IMR-90 (cell line): ENCODE data around the gene JMJD7. TPM values are rescaled to one million over a fixed set of nuclear protein-coding genes. Genes with fewer than 3 reads are reported as not detected.

Experiments
- ATAC-seq: fragments of 200-7000 bp; cut with Tn5 transposase; 2 replicates; pipeline ENCODE4 v1.9.1; 2020; ENCODE audit warnings: low read depth, mild to moderate bottlenecking, moderate library complexity
- BruUV-seq: library from RNA; stranded (reverse); fragments of 400-500 nt; replicated peaks from 2 replicates; lab custom pipeline; 2021; lab: Mats Ljungman, UMichigan
- CTCF ChIA-PET: fragments of 300-600 bp; formaldehyde crosslinking; extraction: SDS; loops from one replicate; lab custom pipeline; 2021; ENCODE audit warnings: antibody characterized with exemption; lab: Yijun Ruan, JAX
- POLR2A ChIA-PET: fragments of 300-600 bp; sonication (Branson Sonifier 250); formaldehyde crosslinking; loops from one replicate; lab custom pipeline; 2022; ENCODE audit warnings: antibody characterized with exemption; ENCODE audit not compliant: unreplicated experiment; lab: Charles Lee
- DNase-seq: peaks from one replicate; pipeline ENCODE4 v3.0.0; 2013
- H2AFZ ChIP-seq: replicated peaks from 2 replicates; pipeline ENCODE3; 2013; ENCODE audit warnings: low read length, mild to moderate bottlenecking; ENCODE audit not compliant: poor library complexity
- H2AK5ac ChIP-seq: 2 replicates; pipeline ENCODE4 v1.6.1; 2013; ENCODE audit warnings: low read depth, low read length, inconsistent platforms
- H2AK9ac ChIP-seq: replicated peaks from 2 replicates; pipeline ENCODE3; 2013; ENCODE audit warnings: mild to moderate bottlenecking, low read depth, low read length, moderate library complexity; ENCODE audit not compliant: poor library complexity
- H2BK120ac ChIP-seq: 2 replicates; pipeline ENCODE4 v1.6.1; 2013; ENCODE audit warnings: low read depth, low read length, inconsistent platforms
- H2BK15ac ChIP-seq: 3 replicates; pipeline ENCODE4 v1.6.1; 2013; ENCODE audit warnings: low read depth, low read length, inconsistent platforms
- H2BK20ac ChIP-seq: 2 replicates; pipeline ENCODE4 v1.6.1; 2013; ENCODE audit warnings: low read depth, mild to moderate bottlenecking, inconsistent platforms, low read length, moderate library complexity
- H2BK5ac ChIP-seq: 2 replicates; pipeline ENCODE4 v1.6.1; 2013; ENCODE audit warnings: mild to moderate bottlenecking, low read depth, low read length, inconsistent platforms; ENCODE audit not compliant: poor library complexity, severe bottlenecking
- H3K14ac ChIP-seq: replicated peaks from 2 replicates; pipeline ENCODE4 v1.6.1; 2013; ENCODE audit warnings: low read depth, low read length, inconsistent platforms
- H3K18ac ChIP-seq: 2 replicates; pipeline ENCODE4 v1.6.1; 2013; ENCODE audit warnings: low read depth, low read length, control low read depth
- H3K23ac ChIP-seq: 2 replicates; pipeline ENCODE4 v1.6.1; 2013; ENCODE audit warnings: low read depth, low read length, inconsistent platforms
- H3K27ac ChIP-seq: 2 replicates; pipeline ENCODE4 v1.5.1; 2013; ENCODE audit warnings: mild to moderate bottlenecking, control low read depth, low read length; ENCODE audit not compliant: insufficient read depth
- H3K27me3 ChIP-seq: 2 replicates; pipeline ENCODE4 v1.6.1; 2013; ENCODE audit warnings: low read length; ENCODE audit not compliant: control insufficient read depth, insufficient read depth
- H3K36me3 ChIP-seq: 2 replicates; pipeline ENCODE4 v1.6.1; 2013; ENCODE audit warnings: low read length, mixed read lengths; ENCODE audit not compliant: control insufficient read depth, insufficient read depth
- H3K4ac ChIP-seq: 2 replicates; pipeline ENCODE4 v1.6.1; 2013; ENCODE audit warnings: low read depth, low read length, inconsistent platforms
- H3K4me1 ChIP-seq: 2 replicates; pipeline ENCODE4 v1.6.1; 2013; ENCODE audit warnings: low read length, mixed read lengths; ENCODE audit not compliant: control insufficient read depth, insufficient read depth
- H3K4me2 ChIP-seq: 2 replicates; pipeline ENCODE4 v1.6.1; 2013; ENCODE audit warnings: low read depth, mild to moderate bottlenecking, control low read depth, low read length, moderate library complexity
- H3K4me3 ChIP-seq: 2 replicates; pipeline ENCODE4 v1.5.1; 2013; ENCODE audit warnings: low read depth, mild to moderate bottlenecking, control low read depth, low read length, moderate library complexity; ENCODE audit not compliant: insufficient read depth
- H3K56ac ChIP-seq: 2 replicates; pipeline ENCODE4 v1.6.1; 2013; ENCODE audit warnings: low read length, inconsistent platforms; ENCODE audit not compliant: insufficient read depth; ENCODE audit errors: extremely low read depth
- H3K79me1 ChIP-seq, 2 experiments: 2 replicates each; pipeline ENCODE4 v1.6.1; 2013; ENCODE audit warnings: low read length in 2 of 2, inconsistent platforms in 1 of 2, low read depth in 1 of 2
- H3K9ac ChIP-seq: 2 replicates; pipeline ENCODE4 v1.6.1; 2013; ENCODE audit warnings: low read depth, low read length, control low read depth
- H3K9me1 ChIP-seq: 2 replicates; pipeline ENCODE4 v1.6.1; 2013; ENCODE audit warnings: low read length, inconsistent platforms; ENCODE audit not compliant: insufficient read depth
- H3K9me3 ChIP-seq: 2 replicates; pipeline ENCODE4 v1.6.1; 2013; ENCODE audit warnings: low read length; ENCODE audit not compliant: control insufficient read depth, insufficient read depth
- H4K20me1 ChIP-seq: 2 replicates; pipeline ENCODE4 v1.6.1; 2013; ENCODE audit warnings: low read length, inconsistent platforms; ENCODE audit not compliant: insufficient read depth
- H4K5ac ChIP-seq: 2 replicates; pipeline ENCODE4 v1.6.1; 2013; ENCODE audit warnings: mild to moderate bottlenecking, low read depth, low read length, control low read depth
- H4K8ac ChIP-seq, 2 experiments: 2 replicates each; pipeline ENCODE4 v1.6.1; 2013; ENCODE audit warnings: low read depth in 2 of 2, low read length in 2 of 2, control low read depth in 1 of 2, inconsistent platforms in 1 of 2
- H4K91ac ChIP-seq: 2 replicates; pipeline ENCODE4 v1.6.1; 2013; ENCODE audit warnings: low read depth, low read length, inconsistent platforms; ENCODE audit not compliant: insufficient read depth
- BHLHE40 ChIP-seq: fragments of 150-350 bp; IDR thresholded peaks from 2 replicates; pipeline ENCODE4 v1.6.1; 2016; ENCODE audit warnings: mild to moderate bottlenecking, low read depth, low read length
- CEBPB ChIP-seq: IDR thresholded peaks from 2 replicates; pipeline ENCODE4 v1.6.1; 2012; ENCODE audit warnings: low read depth, low read length, improper control_type of control experiment
- CHD1 ChIP-seq: IDR thresholded peaks from 2 replicates; pipeline ENCODE4 v1.6.1; 2012; ENCODE audit warnings: low read depth, low read length, improper control_type of control experiment
- FOS ChIP-seq: fragments of 150-350 bp; IDR thresholded peaks from 2 replicates; pipeline ENCODE4 v1.6.1; 2016; ENCODE audit warnings: low read depth, low read length
- NFE2L2 ChIP-seq: fragments of 150-350 bp; IDR thresholded peaks from 2 replicates; pipeline ENCODE4 v1.6.1; 2016; ENCODE audit warnings: low read depth, mild to moderate bottlenecking, low read length
- POLR2A ChIP-seq: IDR thresholded peaks from 2 replicates; pipeline ENCODE4 v1.6.1; 2012; ENCODE audit warnings: mild to moderate bottlenecking, low read depth, low read length
- RAD21 ChIP-seq: IDR thresholded peaks from 2 replicates; pipeline ENCODE4 v1.6.1; 2012; ENCODE audit warnings: low read length, improper control_type of control experiment
- SMC3 ChIP-seq: fragments of 150-350 bp; IDR thresholded peaks from 2 replicates; pipeline ENCODE4 v1.6.1; 2016; ENCODE audit warnings: low read depth, mild to moderate bottlenecking, antibody characterized with exemption, low read length, moderate library complexity
- WGBS, 2 experiments: methylation state at CpG; one replicate each; pipeline versions ENCODE4 v1.1.5 to v1.1.7; 2013; ENCODE audit warnings: missing lambda C conversion rate in 2 of 2; ENCODE audit not compliant: insufficient read length in 1 of 2; ENCODE audit errors: extremely low coverage in 2 of 2; 5-methylcytosine and 5-hydroxymethylcytosine counted together
- dilution Hi-C: fragments of 300-500 bp; cut with HindIII; formaldehyde crosslinking; loops from one replicate; pipeline ENCODE4 v1.14.3; 2018; ENCODE audit warnings: low sequenced_read_pairs; ENCODE audit not compliant: unreplicated experiment
- in situ Hi-C: fragments of 300-500 bp; cut with MboI; formaldehyde crosslinking; loops from 3 replicates; pipeline ENCODE4 v1.14.3; 2019; ENCODE audit warnings: low sequenced_read_pairs, inconsistent platforms, mixed read lengths
- intact Hi-C: fragments of 100-400 bp; cut with micrococcal nuclease; formaldehyde crosslinking; loops from 2 replicates; pipeline ENCODE4 v1.10.0; 2022
- polyA plus RNA-seq, 3 experiments: library from polyadenylated mRNA; depleted of rRNA; stranded (reverse); fragments of >200 nt; gene quantifications; 2 replicates each; pipeline ENCODE4 v1.2.3, GENCODE V29; 2012; ENCODE audit warnings: low replicate concordance in 1 of 3
- total RNA-seq: library from RNA; depleted of rRNA; stranded (reverse); fragments of >200 nt; gene quantifications from 2 replicates; pipeline ENCODE4 v1.2.3, GENCODE V29; 2012
- TF ChIP-seq, protein P1 (sequence below): conservative IDR thresholded peaks from 2 replicates; pipeline ENCODE4 v1.5.1; 2012; ENCODE audit warnings: mild to moderate bottlenecking, low read depth, low read length, improper control_type of control experiment

The JMJD7 gene
- total and polyA plus RNA-seq, 2 of the 4 experiments (the other 2 are of a cell fraction), result 5.0 to 6.3 TPM

DNA sequence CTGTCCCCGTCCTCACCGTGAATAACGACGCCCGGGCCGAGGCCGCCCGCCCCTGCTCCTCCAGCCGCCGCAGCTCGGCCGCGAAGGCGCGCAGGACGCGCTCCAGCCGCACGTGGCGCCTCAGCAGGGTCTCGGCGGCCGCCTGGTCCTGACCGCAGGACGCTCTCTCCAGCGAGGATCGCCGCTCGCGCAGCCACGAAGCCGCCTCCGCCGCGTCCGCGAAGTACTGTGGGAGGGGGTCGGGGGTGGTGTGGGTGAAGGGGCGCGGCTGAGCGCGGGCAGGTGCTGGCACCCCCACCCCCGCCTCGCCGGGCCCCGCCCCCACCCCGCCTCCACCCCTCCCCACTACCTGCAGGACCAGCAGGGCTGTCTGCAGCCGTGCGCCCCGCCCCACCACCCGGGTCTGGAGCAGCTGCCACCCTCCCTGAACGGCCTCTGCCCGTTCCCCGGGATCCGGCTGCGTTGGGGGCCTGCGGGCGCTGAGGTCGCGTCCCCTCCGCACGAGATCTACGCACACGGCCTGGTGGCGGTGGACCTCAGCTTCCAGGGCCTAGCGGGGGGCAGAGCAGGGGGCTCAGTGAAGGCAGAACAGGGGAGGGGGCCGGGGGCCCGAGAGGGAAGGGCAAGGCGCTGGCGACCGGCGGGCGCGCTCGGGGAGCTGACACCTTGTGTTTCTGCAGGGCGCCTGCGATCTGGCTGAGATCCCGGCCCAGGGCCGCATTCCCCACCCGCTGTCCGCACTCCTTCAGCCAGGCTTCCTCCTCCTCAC lies 54.2 kb downstream of the JMJD7 start:
- H3K4me3 ChIP-seq, result no peak overlapping the region
- BruUV-seq, result no TSS peak
- peak; percentile 8; the same call in 1 of the 2 replicates for ATAC-seq

More for the DNA sequence above, 54.2 kb downstream of the JMJD7 start:
- intact Hi-C loops (no loop called here), in situ Hi-C loops (no loop called here), dilution Hi-C loops (no loop called here)
- H2BK5ac ChIP-seq, result no peak overlapping the region
- H2BK20ac ChIP-seq, result no peak overlapping the region
- H3K36me3 ChIP-seq, result no peaks in the 10 kb centered on the region
- H3K4me2 ChIP-seq, result no peak overlapping the region
- H3K4ac ChIP-seq, result no peak overlapping the region
- H2AFZ ChIP-seq, result peak overlapping the region; percentile 51
- no peak for DNase-seq
- TF ChIP-seq BHLHE40 (no peak), POLR2A (no peak), RAD21 (no peak), SMC3 (no peak), NFE2L2 (no peak), FOS (no peak), CEBPB (no peak), CHD1 (no peak)
- TF ChIP-seq, protein P1, sequence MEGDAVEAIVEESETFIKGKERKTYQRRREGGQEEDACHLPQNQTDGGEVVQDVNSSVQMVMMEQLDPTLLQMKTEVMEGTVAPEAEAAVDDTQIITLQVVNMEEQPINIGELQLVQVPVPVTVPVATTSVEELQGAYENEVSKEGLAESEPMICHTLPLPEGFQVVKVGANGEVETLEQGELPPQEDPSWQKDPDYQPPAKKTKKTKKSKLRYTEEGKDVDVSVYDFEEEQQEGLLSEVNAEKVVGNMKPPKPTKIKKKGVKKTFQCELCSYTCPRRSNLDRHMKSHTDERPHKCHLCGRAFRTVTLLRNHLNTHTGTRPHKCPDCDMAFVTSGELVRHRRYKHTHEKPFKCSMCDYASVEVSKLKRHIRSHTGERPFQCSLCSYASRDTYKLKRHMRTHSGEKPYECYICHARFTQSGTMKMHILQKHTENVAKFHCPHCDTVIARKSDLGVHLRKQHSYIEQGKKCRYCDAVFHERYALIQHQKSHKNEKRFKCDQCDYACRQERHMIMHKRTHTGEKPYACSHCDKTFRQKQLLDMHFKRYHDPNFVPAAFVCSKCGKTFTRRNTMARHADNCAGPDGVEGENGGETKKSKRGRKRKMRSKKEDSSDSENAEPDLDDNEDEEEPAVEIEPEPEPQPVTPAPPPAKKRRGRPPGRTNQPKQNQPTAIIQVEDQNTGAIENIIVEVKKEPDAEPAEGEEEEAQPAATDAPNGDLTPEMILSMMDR, result no peak
- H3K79me1 ChIP-seq, result no peaks in the 10 kb centered on the region
- no peak overlapping the region for H3K27ac ChIP-seq
- H3K23ac ChIP-seq, result no peak overlapping the region
- H4K5ac ChIP-seq, result no peak overlapping the region
- H2BK120ac ChIP-seq, result no peak overlapping the region
- 0 out of 2 replicates have a peak, but pooled peaks cover 2% of the 10 kb centered on the region for H3K4me1 ChIP-seq
- H2BK15ac ChIP-seq, result no peak overlapping the region
- no peaks in the 10 kb centered on the region for H3K9me1 ChIP-seq
- H4K20me1 ChIP-seq, result peaks cover 9% of the 10 kb centered on the region; the same call in 1 of the 2 replicates
- H3K27me3 ChIP-seq, result peaks cover 33% of the 10 kb centered on the region
- 36% methylated on average over 17 of the region's 81 CpGs; no CpG with 5 or more reads in 1 of the 2 experiments for WGBS, 2 experiments
- ChIA-PET POLR2A (no interaction called here), CTCF (interaction anchor here (1.6 kb wide), 1 partner anchor 13 kb away, joined by 4 read pairs; no protein-coding TSS in a partner anchor)
- no peaks in the 10 kb centered on the region for H3K9me3 ChIP-seq
- no peak overlapping the region for H2AK5ac ChIP-seq
- H3K18ac ChIP-seq, result no peak overlapping the region
- H3K56ac ChIP-seq, result no peak overlapping the region
- H3K14ac ChIP-seq, result no peak overlapping the region
- H4K8ac ChIP-seq, result no peak overlapping the region
- no peak overlapping the region for H3K9ac ChIP-seq
- H2AK9ac ChIP-seq, result no peak overlapping the region
- no peak overlapping the region for H4K91ac ChIP-seq
